ENCODE measurements around the gene OR2T27.

- no peak for TF ChIP-seq POLR2A (IDR thresholded peaks at IDR 0.05)
- TF ChIP-seq, protein P1, sequence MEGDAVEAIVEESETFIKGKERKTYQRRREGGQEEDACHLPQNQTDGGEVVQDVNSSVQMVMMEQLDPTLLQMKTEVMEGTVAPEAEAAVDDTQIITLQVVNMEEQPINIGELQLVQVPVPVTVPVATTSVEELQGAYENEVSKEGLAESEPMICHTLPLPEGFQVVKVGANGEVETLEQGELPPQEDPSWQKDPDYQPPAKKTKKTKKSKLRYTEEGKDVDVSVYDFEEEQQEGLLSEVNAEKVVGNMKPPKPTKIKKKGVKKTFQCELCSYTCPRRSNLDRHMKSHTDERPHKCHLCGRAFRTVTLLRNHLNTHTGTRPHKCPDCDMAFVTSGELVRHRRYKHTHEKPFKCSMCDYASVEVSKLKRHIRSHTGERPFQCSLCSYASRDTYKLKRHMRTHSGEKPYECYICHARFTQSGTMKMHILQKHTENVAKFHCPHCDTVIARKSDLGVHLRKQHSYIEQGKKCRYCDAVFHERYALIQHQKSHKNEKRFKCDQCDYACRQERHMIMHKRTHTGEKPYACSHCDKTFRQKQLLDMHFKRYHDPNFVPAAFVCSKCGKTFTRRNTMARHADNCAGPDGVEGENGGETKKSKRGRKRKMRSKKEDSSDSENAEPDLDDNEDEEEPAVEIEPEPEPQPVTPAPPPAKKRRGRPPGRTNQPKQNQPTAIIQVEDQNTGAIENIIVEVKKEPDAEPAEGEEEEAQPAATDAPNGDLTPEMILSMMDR (IDR thresholded peaks at IDR 0.05): no peak
These were observed 32.7 kb downstream of the OR2T27 start for GRCh38 chr1:248622570-248623001.

All from lower leg skin (tissue), 3 donors.